AG09309 (cell line): Measurements from ENCODE around the gene TLK1.

Experiments
- DNase-seq: peaks from one replicate; pipeline ENCODE4 v3.0.0-alpha.2; 2010; ENCODE audit warnings: low read depth
- H3K4me3 ChIP-seq: 2 replicates; pipeline ENCODE4 v1.5.1; 2011; ENCODE audit warnings: mild to moderate bottlenecking, low read depth, low read length, moderate library complexity; ENCODE audit not compliant: control insufficient read depth
- TF ChIP-seq, protein P1 (sequence below): IDR thresholded peaks from 2 replicates; pipeline ENCODE4 v1.5.1; 2011; ENCODE audit warnings: mild to moderate bottlenecking, low read depth, low read length, inconsistent platforms; ENCODE audit not compliant: insufficient read depth, control insufficient read depth; ENCODE audit errors: missing control alignments

Gene TLK1

DNA sequence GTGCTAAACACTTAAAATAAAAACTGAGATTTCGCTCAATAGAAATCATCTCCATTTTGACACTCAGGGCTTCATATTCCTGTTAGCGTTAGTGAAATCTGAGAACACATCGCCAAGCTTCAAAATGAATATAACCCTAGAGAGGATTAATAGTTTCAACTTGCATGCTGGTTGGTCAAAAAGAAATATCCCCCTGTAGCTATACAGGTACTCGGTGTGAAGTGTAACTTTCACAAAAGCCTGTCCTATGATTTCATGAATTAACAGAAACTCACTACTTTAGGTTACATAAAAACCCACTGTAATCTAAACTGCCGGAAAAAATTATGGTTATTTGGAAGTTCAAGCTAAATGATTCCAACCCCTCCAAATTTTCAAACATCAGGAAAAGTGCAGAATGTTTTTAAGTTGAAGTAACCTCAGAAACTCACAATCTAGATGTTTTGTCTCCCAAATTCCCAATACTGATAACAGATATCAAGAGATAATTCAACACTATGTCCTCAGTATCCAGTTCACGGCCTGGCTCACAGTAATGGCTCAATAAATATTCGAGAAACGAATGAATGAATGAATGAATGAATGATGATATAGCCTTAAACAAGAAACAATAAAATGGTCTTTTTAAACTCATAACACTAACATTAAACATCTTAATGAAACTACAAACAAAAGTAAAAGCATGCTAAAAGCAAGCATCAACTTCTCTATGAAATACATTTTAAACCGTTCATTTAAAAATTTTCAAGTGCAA lies 2.5 kb downstream of the TLK1 start:
- H3K4me3 ChIP-seq, result peak overlapping the region; percentile 70
- no peak for DNase-seq
- TF ChIP-seq, protein P1, sequence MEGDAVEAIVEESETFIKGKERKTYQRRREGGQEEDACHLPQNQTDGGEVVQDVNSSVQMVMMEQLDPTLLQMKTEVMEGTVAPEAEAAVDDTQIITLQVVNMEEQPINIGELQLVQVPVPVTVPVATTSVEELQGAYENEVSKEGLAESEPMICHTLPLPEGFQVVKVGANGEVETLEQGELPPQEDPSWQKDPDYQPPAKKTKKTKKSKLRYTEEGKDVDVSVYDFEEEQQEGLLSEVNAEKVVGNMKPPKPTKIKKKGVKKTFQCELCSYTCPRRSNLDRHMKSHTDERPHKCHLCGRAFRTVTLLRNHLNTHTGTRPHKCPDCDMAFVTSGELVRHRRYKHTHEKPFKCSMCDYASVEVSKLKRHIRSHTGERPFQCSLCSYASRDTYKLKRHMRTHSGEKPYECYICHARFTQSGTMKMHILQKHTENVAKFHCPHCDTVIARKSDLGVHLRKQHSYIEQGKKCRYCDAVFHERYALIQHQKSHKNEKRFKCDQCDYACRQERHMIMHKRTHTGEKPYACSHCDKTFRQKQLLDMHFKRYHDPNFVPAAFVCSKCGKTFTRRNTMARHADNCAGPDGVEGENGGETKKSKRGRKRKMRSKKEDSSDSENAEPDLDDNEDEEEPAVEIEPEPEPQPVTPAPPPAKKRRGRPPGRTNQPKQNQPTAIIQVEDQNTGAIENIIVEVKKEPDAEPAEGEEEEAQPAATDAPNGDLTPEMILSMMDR, result no peak

DNA sequence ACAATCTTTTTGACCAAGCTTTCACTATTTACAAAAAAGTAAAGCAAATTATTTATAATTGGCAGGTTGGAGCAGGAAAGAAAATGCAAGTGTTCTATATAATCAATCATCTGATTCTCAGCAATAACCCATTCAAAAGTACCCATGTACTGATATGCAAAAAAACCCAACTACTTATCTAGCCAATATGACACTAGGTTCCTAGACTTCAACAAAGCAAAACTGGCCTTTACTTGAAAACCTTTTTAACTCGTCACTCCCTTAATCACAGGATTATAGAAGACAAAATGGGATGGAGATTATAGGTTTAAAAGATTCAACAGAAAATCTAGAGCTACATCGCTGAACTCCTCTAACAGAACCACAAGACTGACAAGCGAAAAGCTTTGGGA lies 3.6 kb downstream of the TLK1 start:
- H3K4me3 ChIP-seq, result no peak overlapping the region
- TF ChIP-seq, protein P1, result no peak
- no peak for DNase-seq

DNA sequence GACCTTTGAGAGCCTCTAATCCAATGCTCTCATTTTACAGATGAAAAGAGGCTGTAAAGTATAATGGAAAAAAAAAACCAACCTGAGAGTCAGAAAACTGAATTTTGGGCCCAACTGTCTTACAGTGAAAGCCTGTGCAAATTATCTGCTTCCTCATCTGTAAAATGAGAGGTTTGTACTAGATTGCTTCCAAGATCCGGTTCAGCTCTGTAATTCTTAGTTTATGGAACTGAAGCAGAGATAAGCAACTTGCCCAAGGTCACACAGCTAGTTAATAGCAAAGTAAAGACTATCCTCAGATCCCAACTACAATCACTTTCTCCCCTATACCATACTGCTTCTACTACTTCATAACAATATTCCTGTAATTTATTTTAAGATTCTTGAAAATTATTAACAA lies 6.3 kb downstream of the TLK1 start:
- no peak overlapping the region for H3K4me3 ChIP-seq
- TF ChIP-seq, protein P1, result no peak
- no peak for DNase-seq

DNA sequence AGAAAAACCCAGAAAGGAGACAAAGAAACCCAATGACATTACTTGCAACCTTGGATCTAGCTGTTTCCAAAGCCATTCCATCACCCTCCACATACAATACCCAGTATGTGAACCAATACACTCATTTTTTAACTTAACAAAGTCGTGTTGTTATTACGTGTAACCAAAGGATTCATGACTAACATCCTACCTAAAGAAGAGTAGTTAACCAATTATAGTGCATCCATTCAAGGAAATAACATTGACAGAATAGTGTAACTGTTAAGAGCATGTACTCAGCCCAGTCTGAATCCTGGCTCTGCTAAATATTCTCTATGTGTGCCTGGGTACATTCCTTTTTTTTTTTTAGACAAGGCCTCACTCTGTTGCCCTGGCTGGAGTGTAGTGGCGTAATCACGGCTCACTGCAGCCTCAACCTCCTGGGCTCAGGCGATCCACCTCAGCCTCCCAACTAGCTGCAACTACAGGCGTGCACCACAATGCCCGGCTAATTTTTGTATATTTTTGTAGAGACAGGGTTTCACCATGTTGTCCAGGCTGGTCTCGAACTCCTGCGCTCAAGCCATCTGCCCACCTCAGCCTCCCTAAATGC lies 9.9 kb downstream of the TLK1 start:
- no peak for DNase-seq
- H3K4me3 ChIP-seq, result no peak overlapping the region
- TF ChIP-seq, protein P1, result no peak

DNA sequence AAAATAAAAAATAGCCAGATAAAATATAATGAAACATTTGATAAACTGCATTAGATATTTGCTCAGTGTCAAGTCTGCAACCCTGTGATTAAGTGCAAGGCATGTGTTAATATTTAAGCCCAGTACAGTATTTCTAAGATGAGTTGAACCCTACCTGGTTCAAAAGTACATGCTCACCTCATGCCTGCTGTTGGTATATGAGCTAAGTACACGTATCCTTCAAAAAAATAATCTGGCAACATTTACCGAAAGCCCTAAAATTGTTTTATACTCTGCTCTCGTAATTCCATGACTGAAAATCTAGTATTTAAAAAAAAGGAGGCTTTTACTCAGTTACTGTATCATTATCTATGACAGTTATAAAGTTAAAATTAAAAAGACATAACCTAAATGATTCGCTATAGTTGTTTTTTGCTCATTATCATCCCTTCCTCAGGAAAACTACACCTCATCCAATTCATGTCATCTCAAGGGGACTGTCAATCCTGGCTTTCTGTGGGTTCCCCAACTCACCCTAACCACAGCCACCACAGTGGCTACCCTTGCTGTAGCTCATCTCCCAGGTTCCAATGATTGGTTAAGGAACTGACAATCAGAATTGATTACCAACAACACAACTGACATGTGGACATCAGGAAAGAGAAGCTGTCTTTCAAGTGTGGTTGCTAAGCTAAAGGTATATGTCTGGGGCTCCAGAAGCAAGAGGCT lies 10.6 kb downstream of the TLK1 start:
- DNase-seq, result no peak
- TF ChIP-seq, protein P1, result no peak
- no peak overlapping the region for H3K4me3 ChIP-seq

DNA sequence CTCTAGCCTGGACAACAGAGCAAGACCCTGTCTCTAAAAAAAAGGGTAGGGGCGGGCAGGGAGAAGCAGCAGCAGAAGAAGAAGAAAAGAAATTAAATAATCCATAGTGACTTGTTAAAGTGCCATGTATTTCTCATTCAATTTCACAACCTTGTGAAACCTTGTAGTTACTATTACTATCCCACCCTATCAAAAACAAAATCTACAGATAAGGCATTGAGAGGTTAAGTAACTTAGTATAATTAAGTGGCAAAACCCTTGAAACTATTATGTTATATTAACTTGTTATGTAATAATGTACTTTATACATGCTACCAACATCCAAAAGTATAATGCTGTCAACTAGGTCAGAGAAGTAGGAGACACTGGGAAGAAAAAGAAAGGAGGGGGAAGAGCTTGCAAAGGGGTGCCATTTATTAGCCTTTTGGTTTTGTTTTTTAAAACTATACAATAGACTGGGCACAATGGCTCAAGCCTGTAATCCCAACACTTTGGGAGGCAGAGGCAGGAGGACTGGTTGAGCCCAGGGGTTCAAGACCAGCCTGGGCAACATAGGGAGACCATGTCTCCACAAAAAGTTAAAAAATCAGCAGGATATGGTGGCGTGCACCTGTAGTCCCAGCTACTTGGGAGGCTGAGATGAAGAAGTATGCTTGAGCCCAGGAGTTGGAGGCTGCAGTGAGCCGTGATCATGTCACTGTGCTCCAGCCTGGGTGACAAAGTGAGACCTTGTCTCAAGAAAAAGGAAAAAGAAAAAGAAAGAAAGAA lies 11.3 kb downstream of the TLK1 start:
- H3K4me3 ChIP-seq, result no peak overlapping the region
- TF ChIP-seq, protein P1, result no peak
- no peak for DNase-seq
